Left ventricle myocardium superior (tissue), 1 donor: ENCODE results near the gene KISS1R. TPM values are rescaled to one million over a fixed set of nuclear protein-coding genes. Genes with fewer than 3 reads are reported as not detected.

ENCODE experiments used
- ATAC-seq: fragments of 200-7000 bp; cut with Tn5 transposase; one replicate; pipeline ENCODE4 v1.9.1; 2020; ENCODE audit warnings: mild to moderate bottlenecking, moderate library complexity
- DNase-seq: peaks from one replicate; pipeline ENCODE4 v3.0.0-alpha.2; 2020
- intact Hi-C: fragments of 100-400 bp; cut with micrococcal nuclease; formaldehyde crosslinking; loops from one replicate; pipeline ENCODE4 v1.11.0; 2022
- total RNA-seq: library from RNA; stranded (reverse); fragmentation: NEBNext Ultra II Directional; extraction: Animal tissue kit (Norgen Biotek cat#: 25700); gene quantifications from one replicate; pipeline ENCODE4 v1.2.1, GENCODE V29; 2021
- donor health status: DM: no; HTN: yes; CAD: no; lungs with severe emphysema.

Gene KISS1R
- total RNA-seq, 1 donor from 2014 or later: not detected

DNA sequence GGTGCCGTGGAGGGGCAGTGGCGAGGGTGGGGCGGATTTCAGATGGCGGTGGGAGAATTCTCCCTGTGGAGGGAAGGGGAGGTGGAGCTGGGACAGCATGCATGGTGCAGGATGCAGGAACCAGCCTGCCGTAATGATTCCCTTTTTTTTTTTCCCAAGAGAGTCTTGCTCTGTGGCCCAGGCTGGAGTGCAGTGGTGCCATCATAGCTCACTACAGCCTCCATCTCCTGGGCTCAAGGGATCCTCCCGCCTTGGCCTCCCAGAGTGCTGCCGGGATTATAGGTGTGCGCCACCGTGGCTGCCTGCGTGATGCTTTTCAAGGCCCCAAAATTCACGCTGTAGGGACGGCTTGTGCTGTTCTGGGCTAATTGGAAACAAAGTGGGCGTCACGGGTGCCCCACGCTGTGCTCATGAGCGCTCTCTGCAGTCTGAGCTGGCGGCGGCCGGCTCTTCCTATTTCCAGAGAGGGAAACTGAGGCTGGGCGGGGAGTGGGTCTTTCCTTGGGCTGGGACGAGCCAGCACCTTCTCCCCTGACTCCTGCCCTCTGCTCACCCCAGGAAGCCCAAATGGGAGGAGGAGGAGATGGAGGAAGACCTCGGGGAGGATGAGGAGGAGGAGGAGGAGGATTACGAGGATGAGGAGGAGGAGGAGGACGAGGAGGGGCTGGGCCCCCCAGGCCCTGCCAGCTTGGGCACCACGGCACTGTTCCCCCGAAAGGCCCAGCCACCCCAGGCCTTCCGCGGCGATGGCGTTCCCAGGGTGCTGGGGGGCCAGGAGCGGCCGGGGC, 14.9 kb downstream of the KISS1R start:
- intact Hi-C loops: no loop called here
- DNase-seq (no peak), ATAC-seq (no peak)

DNA sequence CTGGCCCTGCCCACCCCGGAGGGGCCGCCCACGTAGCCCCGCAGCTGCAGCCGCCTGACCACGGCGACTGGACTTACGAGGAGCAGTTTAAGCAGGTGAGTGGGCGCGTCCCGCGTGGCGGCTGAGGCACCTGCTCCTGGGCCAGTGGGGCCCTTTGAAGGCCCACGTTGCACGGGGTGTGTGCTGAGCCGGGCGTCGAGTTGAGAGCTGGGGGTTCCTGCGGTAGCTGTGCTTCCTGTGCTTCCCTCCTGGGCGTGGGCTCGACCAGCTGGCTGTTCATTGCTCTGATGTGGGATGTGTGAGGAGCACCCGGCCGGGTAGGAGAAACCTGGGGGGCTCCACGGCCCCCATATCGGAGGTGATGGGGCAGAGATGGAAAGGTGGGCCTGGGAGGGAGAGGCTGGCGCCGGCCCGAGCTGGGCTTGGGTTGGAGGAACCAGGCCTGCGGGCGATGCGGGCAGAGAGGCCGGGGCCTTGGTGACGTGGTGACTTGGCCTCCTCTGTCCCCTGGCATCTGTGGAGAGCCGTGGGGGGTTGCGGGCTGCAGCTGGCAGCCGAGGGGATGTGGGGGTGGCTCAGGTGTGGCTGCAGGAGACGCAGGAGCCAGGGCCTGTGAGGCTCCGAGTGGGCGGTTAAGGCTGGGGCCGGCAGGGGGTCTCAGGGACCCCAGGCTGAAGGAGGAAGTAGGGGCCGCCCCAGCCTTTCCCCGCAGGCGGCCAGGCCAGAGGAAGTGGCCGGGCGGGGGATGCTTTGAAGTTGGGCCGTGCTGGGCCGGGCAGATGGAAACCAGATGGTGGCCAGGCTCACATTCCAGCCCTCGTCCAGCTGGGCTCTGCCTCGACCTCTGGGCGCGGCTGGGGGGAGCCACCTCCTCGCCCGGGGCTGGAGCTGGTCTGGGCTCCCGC, 15.8 kb downstream of the KISS1R start:
- intact Hi-C loops: no loop called here

DNA sequence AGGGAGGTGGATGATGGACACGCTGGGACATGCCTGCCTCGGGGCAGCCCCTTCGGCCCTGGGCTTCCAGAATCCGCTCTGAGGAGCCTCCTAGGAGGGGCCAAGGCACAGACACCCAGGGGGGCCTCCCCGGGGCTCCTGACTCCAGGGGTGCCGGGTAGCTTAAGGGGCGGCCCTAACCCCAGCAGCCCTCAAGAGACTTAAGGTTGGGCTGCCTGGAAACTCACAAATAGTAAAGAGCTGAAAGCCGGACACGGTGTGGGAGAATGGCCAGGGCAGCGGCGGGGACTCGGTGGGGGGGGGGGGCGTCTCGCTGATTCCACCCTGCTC, 16.4 kb downstream of the KISS1R start:
- intact Hi-C loops: no loop called here
- DNase-seq (no peak), ATAC-seq (no peak)

More for the DNA sequence above, 15.8 kb downstream of the KISS1R start:
- ATAC-seq (peak; percentile 78), DNase-seq (peak; percentile 89)

DNA sequence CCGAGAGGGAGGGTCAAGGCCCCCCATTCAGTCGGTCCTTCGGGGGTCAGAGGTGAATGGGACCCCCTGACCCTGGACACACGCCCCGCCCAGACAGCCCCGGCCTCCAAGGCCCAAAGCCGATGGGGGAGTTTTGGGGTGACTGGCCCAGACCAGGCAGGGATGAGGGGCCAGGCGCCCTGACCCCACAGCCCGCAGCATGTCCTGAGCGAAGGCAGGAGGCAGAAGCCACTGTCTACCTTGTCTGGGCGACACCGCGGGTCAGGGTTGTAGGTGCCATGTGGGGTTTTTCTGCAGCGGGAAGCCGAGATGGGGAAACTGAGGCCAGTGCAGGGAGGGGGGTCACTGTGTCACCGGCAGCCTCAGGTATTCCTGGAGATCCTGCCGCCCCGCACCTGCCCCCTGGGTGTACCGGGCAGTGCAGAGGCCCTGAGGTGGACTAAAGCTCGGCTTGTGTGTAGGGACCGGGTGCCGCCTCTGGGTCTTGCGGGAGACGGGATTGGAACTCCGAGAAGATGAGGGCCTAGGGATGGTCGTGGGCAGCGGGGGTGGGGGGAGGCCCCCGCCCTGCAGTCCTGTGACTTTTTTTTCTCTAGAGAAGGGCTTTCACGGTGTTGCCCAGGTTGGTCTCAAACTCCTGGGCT, 17.2 kb downstream of the KISS1R start:
- intact Hi-C loops: no loop called here
- DNase-seq (no peak), ATAC-seq (no peak)

DNA sequence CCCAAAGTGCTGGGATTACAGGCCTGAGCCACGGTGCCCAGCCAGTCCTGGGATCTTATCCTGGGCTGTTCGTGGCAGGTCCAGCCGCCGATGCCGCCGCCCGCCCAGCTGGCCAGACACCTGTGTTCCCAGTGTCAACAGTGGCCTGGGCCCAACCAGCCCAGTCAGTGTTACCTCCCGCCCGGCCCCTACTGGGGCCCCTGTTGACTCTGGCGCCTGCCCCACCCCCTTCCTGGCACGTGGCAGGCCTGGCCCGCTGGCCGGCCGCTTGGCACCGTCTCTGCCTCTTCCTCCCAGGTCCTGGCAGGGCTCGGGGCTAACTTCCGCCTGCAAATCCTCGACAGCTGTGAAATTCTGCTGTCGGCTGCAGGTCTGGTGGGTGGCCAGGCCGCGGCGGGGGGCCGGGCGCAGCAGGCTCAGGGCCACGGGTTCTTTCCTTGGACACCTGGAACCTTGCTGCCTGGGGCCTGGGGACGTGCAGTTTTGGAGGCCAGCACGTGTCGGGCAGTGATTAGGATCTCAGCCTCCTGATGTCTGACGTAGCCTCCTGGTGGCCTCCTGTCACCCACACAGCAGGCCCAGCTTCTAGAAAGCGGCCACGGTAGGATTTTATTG, 17.8 kb downstream of the KISS1R start:
- DNase-seq: peak; percentile 93
- ATAC-seq: peak; percentile 92
- intact Hi-C loops: no loop called here

DNA sequence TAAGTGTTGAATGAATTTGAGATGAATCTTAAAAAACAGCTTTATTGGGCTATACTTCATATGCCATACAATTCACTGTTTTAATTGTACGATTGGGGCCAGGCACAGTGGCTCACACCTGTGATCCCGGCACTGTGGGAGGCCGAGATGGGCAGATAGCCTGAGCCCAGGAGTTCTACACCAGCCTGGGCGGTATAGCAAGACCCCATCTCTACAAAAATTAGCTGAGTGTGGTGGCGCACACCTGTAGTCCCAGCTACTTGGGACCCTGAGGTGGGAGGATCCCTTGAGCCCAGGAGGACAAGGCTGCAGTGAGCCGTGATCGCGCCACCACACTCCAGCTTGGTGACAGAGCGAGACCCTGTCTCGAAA, 19.0 kb downstream of the KISS1R start:
- DNase-seq (no peak), ATAC-seq (no peak)
- intact Hi-C loops: no loop called here

DNA sequence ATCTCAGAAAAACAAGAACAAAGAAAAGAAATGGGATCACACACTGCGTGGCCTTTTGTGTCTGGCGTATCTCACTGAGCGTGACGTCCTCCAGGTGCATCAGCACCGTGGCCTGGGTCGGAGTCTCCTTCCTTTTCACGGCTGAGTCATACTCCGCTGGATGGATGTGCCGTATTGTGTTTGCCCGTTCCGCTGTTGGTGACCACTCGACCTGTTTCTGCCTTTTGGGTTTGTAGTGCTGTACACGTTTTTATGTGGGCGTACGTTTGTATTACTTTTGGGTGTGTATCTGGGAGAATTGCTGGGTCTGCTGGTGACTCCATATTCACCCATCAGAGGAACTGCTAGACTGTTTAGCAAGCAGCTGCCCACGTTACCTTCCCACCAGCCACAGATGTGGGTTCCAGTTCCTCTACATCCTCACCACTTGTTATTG, 20.1 kb downstream of the KISS1R start:
- DNase-seq (no peak), ATAC-seq (no peak)
- intact Hi-C loops: no loop called here

DNA sequence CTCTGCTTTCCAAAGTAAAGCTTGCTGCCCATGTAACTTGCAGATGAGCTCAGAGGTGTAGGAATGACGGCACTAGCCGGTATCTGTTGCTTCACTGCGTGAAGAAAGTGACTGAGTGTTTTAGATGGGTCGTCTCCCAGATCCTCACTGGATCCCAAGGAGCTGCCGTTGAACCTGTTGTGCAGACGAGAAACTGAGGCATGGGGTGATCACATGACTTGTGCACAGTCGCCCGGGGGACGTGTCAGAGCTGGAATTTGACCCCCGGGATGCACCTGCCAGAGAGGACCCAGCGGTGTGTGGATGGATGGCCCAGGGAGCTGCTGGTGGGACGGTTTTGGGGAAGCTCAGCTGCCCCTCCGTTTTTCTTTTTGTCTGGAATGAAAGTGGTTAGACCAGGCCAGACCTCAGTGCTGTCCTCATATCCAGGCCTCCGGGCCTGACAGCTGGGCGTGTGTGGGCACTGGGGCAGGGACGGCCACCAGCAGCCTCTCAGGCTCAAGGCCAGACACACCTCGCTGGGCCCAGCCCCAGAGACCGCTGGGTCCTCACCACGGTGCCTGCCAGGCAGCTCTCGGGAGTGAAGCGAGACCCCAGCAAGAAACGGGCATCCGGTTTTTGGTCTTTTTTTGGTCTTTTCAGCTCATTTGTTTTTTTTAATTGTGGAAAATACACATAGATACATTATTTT, 21.2 kb downstream of the KISS1R start:
- intact Hi-C loops: no loop called here
- ATAC-seq: no peak

DNA sequence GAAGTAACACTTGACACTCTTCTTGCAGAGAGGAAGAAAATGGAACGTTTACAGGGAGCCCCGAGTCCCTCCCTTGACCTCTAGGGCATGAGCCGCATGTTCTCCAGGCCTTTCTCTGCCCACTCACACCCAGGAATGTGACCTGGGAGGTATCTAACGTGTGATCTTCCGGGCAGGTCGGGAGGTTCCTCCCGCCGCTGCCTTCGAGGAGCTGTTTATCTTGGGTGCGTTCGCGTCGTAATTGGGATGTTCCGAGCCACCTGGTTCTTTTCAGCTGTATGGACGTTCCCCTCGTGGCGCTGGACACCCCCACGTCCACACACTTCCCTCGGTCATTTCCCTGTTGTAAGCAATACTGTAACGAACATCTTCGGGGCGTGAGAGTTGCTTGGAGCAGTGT, 22.3 kb downstream of the KISS1R start:
- intact Hi-C loops: no loop called here
- ATAC-seq (no peak), DNase-seq (no peak)

More for the DNA sequence above, 21.2 kb downstream of the KISS1R start:
- DNase-seq: no peak

DNA sequence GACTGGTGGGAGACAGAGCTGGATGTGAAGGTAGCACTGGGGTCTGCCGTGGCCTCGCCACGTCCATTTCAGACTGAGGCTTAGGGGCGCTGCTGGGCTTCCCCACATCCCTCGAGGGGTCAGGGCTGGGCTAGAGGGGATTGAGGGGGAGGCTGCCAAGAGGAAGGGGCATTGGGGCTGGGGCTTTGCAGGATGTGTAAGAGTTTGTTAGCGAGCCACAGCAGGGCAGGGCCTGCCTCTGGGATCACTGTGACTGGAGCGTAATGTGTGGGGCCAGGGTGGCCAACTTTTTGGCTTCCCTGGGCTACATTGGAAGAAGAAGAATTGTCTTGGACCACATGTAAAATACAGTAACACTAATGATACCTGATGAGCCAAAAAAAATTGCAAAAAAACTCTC, 22.8 kb downstream of the KISS1R start:
- DNase-seq (no peak), ATAC-seq (no peak)
- intact Hi-C loops: no loop called here

DNA sequence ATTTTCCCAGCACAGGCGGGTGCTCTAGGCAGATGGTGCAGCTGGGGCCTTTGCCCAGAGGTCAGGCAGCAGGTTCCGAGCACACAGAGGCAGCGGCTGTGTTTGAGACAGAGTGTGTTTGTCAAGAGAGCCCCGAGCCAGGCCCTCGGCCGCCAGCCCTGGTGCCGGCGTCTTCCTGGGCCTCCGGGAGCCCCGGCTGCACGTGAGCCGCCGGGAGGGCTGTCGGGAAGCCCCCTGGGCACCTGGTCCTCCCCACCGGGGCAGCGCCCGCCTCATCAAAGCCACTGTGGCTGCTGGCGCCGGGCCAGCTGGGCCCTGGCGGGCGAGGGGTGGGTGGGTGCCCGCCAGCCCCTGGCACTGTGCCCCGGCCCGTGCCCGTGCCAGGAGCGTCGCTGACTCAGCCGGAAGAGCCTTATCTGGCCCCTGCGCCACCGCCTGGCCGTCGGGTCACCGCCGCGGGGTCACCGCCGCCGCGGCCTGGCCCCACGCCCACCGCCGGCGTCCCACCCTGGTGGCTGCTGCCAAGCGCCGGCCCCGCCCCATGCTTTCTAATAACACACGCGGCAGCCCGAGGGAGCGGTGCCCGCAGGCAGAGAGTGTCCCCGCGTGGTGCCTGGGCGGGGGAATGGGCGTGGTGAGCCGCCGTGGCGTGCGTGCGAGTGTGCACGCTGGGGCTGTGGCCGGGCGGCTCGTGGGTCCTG, 23.6 kb downstream of the KISS1R start:
- intact Hi-C loops: no loop called here
- DNase-seq (peak; percentile 86), ATAC-seq (peak; percentile 84)

DNA sequence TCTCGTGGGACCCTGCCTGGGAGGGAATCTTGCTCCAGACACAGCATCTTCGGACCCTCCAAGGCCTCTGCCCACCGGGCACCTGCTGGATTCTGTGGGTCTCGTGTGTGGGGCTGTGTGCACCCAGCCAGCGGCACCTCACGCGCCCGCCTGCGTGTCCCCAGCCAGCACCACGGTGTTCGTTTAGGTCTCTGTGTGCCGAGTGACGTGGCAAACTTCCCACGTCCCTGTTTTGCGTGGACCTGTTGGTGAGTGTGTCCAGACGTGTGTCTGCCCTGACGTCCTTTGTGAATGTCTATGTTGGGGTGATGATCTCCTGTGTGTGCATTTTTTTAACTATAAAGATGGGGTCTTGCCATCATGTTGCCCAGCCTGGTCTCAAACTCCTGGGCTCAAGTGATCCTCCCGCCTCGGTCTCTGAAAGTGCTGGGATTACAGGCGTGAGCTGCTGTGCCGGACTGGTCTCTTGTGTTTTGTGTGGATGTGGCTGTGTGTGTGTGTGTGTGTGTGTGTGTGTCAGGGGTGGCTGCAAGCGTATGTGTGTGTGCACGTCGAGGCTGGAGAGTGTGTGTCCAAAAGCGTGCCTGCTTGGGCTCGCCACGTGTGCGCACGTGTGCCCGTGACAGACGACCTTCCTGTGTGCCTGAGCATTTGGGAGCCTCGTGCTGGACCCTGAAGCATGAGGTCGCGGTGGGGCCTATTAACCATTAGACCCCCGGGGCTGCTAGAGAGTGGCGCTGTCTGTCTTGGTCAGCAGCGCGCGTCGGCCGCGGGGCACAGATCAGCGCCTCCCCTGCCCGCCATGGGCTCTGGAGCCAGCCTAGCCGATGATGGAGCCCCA, 24.4 kb downstream of the KISS1R start:
- no peak for ATAC-seq
- no peak for DNase-seq
- intact Hi-C loops: no loop called here

DNA sequence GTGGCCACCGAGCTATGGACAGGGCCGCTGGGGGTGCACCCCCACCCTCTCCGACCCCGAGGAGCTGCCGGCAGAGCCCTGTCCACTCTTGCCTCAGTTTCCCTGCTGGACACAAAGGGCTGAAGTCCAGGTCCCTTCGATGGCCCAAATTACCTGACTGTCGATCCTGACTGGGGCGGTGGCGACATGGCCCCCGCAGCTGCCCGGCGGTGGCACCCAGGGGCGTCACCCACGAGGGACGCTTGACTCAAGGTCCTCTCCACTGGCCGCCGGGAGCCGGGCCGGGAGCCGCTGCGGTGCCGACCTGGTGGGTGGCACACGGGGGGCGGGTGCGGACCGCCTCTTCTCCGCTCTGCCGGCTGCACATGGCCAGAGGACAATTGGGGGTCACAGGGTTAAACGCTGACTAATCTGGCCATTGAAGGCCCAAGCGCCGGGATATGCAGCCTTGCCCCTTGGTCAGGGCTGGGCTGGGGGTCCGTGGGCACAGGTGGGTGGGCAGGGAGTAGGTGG, 25.1 kb downstream of the KISS1R start:
- ATAC-seq (no peak), DNase-seq (no peak)
- intact Hi-C loops: no loop called here

DNA sequence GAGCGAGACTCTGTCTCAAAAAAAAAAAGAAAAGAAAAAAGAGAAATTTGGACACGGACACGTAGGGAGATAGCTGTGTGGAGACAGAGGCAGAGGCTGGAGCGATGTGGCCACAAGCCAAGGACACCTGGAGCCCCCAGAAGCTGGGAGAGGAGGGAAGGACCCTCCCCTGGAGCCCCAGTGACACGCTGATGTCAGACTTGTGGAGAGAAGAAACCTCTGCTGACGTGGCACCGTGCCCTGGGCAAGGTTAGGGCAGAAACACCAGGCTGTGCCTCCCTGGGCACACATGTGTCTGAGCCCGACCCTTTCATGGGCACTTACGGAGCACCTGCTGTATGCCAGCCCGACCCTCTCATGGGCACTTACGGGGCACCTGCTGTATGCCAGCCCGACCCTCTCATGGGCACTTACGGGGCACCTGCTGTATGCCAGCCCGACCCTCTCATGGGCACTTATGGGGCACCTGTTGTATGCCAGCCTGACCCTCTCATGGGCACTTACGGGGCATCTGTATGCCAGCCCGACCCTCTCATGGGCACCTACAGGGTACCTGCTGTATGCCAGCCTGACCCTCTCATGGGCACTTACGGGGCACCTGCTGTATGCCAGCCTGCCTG, 26.5 kb downstream of the KISS1R start:
- no peak for ATAC-seq
- no peak for DNase-seq
- intact Hi-C loops: no loop called here

DNA sequence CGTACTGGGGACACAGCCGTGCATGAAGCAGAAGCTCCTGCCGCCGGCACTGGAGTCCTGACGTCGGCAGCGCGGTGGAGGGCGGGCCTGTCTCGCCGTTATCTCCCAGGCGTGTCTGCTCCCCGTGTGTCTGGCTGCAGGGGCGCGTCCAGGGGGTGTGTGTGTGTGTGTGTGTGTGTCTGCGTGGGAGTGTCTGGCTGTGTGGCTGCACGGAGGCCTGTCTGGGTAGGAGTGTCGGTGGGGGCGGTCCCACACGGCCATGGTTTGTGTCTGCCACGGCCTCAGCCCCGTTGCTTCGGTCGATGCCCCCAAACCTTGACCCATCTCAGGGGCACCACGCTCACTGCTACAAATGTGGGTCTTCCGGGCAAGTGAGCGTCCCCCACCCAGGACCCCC, 27.0 kb downstream of the KISS1R start:
- ATAC-seq: no peak
- intact Hi-C loops: no loop called here
- no peak for DNase-seq

DNA sequence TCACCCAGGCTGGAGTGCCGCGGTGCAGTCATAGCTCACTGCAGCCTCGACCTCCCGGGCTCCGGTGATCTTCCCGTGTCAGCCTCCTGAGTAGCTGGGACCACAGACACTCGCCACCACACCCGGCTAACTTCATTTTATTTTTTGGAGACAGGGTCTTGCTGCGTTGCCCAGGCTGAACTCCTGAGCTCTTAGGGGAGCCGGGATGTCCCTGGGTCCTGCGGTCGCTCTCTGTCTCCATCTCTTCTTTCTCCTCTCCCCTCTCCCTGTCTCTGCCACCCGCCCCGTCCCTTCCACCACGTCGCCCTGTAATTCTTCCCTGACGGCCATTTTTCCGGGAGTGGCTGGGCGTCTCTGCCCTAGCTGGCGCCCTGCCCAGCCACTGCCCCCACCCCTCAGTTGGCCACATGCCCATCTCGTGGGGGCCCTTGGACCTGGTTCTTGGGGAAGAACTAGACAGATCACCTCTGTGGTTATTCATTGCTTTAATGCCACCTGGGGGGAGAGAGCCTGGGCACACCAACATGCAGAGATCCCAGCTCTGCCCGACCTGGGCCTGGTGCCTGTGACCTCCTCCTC, 27.6 kb downstream of the KISS1R start:
- no peak for ATAC-seq
- DNase-seq: no peak
- intact Hi-C loops: no loop called here
